ENCODE results near the gene BACH1. TPM values are rescaled to one million over a fixed set of nuclear protein-coding genes. Genes with fewer than 3 reads are reported as not detected.

Gene BACH1
- polyA plus RNA-seq, 1 donor from 2014 or later: 29.7 TPM

DNA sequence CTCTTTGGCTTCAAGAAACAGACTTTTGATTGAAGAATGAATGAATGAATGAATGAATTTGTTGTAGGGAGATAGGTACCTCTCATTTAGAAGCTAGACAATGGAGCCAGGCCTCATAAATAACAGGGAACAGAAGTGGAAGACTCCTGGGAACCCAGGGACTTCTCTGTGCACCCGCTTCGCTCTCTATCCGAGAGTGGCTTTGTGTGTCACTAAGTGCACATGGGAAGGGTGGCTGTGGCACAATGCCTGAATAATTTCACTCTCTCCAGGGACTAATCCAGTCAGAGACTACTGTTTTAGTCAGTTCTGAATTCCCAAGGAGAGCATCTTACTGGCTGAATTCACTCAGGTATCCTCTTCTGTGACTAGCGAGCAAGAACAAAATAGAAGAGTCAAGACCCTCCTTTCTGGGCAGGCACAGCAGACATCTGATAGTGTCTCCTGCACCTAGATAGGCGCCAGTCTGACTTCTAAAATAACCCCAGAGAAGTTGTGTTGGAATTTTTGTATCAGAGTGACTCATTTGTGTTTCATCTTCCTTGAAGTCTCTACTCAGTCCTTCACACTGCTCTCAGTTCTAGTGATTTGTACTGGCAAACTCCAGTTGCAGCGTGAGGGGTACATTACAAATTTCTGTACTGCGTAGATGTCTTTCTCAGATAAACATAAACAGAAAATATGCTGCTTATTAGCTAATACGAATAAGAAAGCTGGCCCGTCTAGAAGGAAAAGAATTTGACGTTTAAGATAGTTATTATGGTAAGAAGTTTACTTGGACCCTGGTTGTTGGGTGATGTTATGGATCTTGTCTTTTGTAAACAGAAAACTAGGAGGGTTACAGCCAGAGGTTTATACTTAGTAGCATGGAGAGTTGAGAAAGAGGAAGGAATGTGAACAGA is 34.0 kb downstream of the BACH1 start:
- H3K36me3 ChIP-seq (ENCODE audit: insufficient read depth, low read length): no peaks in the 10 kb centered on the region
- no peaks in the 10 kb centered on the region for H3F3A ChIP-seq (ENCODE audit: insufficient read depth, low read length, poor library complexity, severe bottlenecking)
- no peak overlapping the region for H3K4me2 ChIP-seq (ENCODE audit: low read length)
- H3K27me3 ChIP-seq (ENCODE audit: insufficient read depth, low read depth, low read length): no peaks in the 10 kb centered on the region
- no peaks in the 10 kb centered on the region for H3K9me3 ChIP-seq (ENCODE audit: low read length)
- H3K4me3 ChIP-seq (ENCODE audit: low read length): no peak overlapping the region
- no peak overlapping the region for H3K9ac ChIP-seq (ENCODE audit: low read length)
- H3K79me2 ChIP-seq (replicated peaks; ENCODE audit: insufficient read depth, low read length): peaks cover 4% of the 10 kb centered on the region
- H4K20me1 ChIP-seq (ENCODE audit: insufficient read depth): no peaks in the 10 kb centered on the region
- H3K9me2 ChIP-seq (ENCODE audit: insufficient read depth, low read length): no peaks in the 10 kb centered on the region
- TF ChIP-seq EZH2 (IDR thresholded peaks at IDR 0.05; ENCODE audit: borderline replicate concordance, insufficient read depth, low read length, poor library complexity, severe bottlenecking): no peak
- TF ChIP-seq POLR2AphosphoS5 (IDR thresholded peaks at IDR 0.05): no peak
- TF ChIP-seq, protein P1, sequence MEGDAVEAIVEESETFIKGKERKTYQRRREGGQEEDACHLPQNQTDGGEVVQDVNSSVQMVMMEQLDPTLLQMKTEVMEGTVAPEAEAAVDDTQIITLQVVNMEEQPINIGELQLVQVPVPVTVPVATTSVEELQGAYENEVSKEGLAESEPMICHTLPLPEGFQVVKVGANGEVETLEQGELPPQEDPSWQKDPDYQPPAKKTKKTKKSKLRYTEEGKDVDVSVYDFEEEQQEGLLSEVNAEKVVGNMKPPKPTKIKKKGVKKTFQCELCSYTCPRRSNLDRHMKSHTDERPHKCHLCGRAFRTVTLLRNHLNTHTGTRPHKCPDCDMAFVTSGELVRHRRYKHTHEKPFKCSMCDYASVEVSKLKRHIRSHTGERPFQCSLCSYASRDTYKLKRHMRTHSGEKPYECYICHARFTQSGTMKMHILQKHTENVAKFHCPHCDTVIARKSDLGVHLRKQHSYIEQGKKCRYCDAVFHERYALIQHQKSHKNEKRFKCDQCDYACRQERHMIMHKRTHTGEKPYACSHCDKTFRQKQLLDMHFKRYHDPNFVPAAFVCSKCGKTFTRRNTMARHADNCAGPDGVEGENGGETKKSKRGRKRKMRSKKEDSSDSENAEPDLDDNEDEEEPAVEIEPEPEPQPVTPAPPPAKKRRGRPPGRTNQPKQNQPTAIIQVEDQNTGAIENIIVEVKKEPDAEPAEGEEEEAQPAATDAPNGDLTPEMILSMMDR (IDR thresholded peaks at IDR 0.05; ENCODE audit: poor library complexity, severe bottlenecking): no peak
- TF ChIP-seq, protein P2, sequence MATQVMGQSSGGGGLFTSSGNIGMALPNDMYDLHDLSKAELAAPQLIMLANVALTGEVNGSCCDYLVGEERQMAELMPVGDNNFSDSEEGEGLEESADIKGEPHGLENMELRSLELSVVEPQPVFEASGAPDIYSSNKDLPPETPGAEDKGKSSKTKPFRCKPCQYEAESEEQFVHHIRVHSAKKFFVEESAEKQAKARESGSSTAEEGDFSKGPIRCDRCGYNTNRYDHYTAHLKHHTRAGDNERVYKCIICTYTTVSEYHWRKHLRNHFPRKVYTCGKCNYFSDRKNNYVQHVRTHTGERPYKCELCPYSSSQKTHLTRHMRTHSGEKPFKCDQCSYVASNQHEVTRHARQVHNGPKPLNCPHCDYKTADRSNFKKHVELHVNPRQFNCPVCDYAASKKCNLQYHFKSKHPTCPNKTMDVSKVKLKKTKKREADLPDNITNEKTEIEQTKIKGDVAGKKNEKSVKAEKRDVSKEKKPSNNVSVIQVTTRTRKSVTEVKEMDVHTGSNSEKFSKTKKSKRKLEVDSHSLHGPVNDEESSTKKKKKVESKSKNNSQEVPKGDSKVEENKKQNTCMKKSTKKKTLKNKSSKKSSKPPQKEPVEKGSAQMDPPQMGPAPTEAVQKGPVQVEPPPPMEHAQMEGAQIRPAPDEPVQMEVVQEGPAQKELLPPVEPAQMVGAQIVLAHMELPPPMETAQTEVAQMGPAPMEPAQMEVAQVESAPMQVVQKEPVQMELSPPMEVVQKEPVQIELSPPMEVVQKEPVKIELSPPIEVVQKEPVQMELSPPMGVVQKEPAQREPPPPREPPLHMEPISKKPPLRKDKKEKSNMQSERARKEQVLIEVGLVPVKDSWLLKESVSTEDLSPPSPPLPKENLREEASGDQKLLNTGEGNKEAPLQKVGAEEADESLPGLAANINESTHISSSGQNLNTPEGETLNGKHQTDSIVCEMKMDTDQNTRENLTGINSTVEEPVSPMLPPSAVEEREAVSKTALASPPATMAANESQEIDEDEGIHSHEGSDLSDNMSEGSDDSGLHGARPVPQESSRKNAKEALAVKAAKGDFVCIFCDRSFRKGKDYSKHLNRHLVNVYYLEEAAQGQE (IDR thresholded peaks at IDR 0.05; ENCODE audit: borderline replicate concordance): no peak
- TF ChIP-seq RAD21 (conservative IDR thresholded peaks at IDR 0.05): no peak
- no peak for TF ChIP-seq EP300 (conservative IDR thresholded peaks at IDR 0.05; ENCODE audit: poor library complexity, severe bottlenecking)
- no peak for TF ChIP-seq SMC3 (conservative IDR thresholded peaks at IDR 0.05; ENCODE audit: poor library complexity)
- no peak for TF ChIP-seq TAF1 (IDR thresholded peaks at IDR 0.05; ENCODE audit: low read depth)
- TF ChIP-seq MXI1 (conservative IDR thresholded peaks at IDR 0.05; ENCODE audit: poor library complexity, severe bottlenecking): no peak
- H2AFZ ChIP-seq (ENCODE audit: low read depth, low read length): no peak overlapping the region
- H3K27ac ChIP-seq (ENCODE audit: low read length): no peak overlapping the region

DNA sequence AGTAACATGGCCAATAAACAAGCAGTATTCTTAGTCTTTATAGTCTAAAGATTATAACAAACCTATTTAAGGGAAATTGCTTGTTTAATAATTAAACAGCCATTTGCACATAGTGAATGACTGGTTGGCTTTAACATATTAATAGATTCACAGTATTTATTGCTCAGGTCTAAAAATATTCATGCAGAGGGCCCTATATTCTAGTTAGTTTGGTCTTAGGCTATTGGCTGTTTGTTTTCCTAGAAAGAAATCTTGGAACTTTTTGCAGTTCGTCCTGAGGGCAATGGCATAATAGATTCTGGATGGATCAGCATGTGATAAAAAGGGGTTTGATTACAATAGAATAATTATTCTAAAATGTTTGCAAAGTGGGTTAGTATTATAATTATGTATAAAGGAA is 34.7 kb downstream of the BACH1 start:
- no peaks in the 10 kb centered on the region for H3K9me3 ChIP-seq (ENCODE audit: low read length)
- H4K20me1 ChIP-seq (ENCODE audit: insufficient read depth): no peaks in the 10 kb centered on the region
- H3K9me2 ChIP-seq (ENCODE audit: insufficient read depth, low read length): no peaks in the 10 kb centered on the region
- no peaks in the 10 kb centered on the region for H3F3A ChIP-seq (ENCODE audit: insufficient read depth, low read length, poor library complexity, severe bottlenecking)
- no peaks in the 10 kb centered on the region for H3K79me2 ChIP-seq (replicated peaks; ENCODE audit: insufficient read depth, low read length)
- H3K9ac ChIP-seq (ENCODE audit: low read length): no peak overlapping the region
- H3K27me3 ChIP-seq (ENCODE audit: insufficient read depth, low read depth, low read length): no peaks in the 10 kb centered on the region
- no peaks in the 10 kb centered on the region for H3K36me3 ChIP-seq (ENCODE audit: insufficient read depth, low read length)
- TF ChIP-seq POLR2AphosphoS5 (IDR thresholded peaks at IDR 0.05): no peak
- TF ChIP-seq EP300 (conservative IDR thresholded peaks at IDR 0.05; ENCODE audit: poor library complexity, severe bottlenecking): no peak
- TF ChIP-seq RAD21 (conservative IDR thresholded peaks at IDR 0.05): no peak
- TF ChIP-seq, protein P1 (IDR thresholded peaks at IDR 0.05; ENCODE audit: poor library complexity, severe bottlenecking): no peak
- no peak for TF ChIP-seq SMC3 (conservative IDR thresholded peaks at IDR 0.05; ENCODE audit: poor library complexity)
- TF ChIP-seq MXI1 (conservative IDR thresholded peaks at IDR 0.05; ENCODE audit: poor library complexity, severe bottlenecking): no peak
- TF ChIP-seq EZH2 (IDR thresholded peaks at IDR 0.05; ENCODE audit: borderline replicate concordance, insufficient read depth, low read length, poor library complexity, severe bottlenecking): no peak
- TF ChIP-seq, protein P2 (IDR thresholded peaks at IDR 0.05; ENCODE audit: borderline replicate concordance): no peak
- TF ChIP-seq TAF1 (IDR thresholded peaks at IDR 0.05; ENCODE audit: low read depth): no peak
- H3K4me3 ChIP-seq (ENCODE audit: low read length): no peak overlapping the region
- H2AFZ ChIP-seq (ENCODE audit: low read depth, low read length): no peak overlapping the region
- no peak overlapping the region for H3K27ac ChIP-seq (ENCODE audit: low read length)
- no peak overlapping the region for H3K4me2 ChIP-seq (ENCODE audit: low read length)

All from neural cell (in vitro differentiated cells).